Measurements from ENCODE around the gene SLC7A4. TPM values are rescaled to one million over a fixed set of nuclear protein-coding genes. Genes with fewer than 3 reads are reported as not detected.

SLC7A4 gene
- total and polyA plus RNA-seq, 2 of the 8 experiments (the other 6 are each of a cell fraction or from before 2014, with no cell fraction given): 0.92 TPM; not detected in 1

DNA sequence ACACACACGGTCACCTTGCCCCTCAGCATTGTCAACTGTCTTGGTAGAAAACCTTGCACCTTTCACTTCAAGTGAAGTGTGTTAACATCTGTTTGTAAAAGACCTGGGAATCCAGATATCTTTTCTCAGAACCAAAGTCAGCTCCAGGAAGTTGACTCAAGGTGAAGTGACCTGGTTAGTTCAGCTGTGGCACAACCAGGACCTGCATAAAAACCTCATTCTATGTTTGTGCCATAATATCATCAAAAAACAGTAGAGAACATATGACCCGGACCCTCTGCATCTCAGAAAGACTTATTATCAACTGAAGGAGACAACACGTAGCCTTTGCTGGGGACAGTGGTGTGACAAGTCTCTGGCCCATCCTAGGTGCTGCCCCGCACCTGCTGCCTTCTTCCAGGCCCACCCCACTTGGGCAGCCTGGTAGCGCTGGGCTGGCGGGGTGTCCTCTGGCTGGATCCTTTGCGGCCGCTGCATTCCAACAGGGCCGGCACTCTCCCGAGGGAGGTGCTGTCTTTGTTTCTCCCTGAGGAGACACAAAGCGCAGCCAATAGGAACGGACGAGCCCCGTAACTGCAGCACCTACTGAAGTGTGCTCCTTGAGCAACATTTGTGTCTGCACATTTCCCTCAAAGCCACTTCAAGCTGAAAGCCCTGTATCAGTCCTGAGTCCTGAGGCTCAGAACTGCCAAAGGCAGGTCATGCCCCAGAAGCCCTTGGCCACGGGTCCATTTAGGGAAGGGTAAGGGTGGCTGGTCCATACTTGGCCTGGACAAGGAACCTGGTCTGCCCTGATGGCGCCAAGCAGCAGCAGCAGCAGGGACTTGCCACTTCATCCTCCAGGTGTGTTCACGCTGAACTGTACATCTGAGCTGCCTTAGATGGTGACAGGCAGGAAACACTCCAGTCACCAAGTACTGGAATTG lies 38.6 kb upstream of the SLC7A4 start (continued):
- no peak for TF ChIP-seq RNF2 (IDR thresholded peaks at IDR 0.05; ENCODE audit: borderline replicate concordance, low read depth, low read length, missing control alignments, poor library complexity, severe bottlenecking)
- TF ChIP-seq NRF1 (IDR thresholded peaks at IDR 0.05; ENCODE audit: low read depth, low read length): no peak

Measured in H1 (cell line).